GM18498 (cell line): ENCODE measurements around the gene ESR2.
"Not testable (repeated sequence)": the region's sequence is repeated elsewhere in the genome, so short reads cannot be mapped to it uniquely, and the experiment has no call there.

Experiments
- ATAC-seq: cut with Tn5 transposase; IDR thresholded peaks from one replicate; pipeline ENCODE4 v1.9.1; 2021; ENCODE audit warnings: mild to moderate bottlenecking, moderate library complexity; ENCODE audit not compliant: unreplicated experiment

The ESR2 gene

DNA sequence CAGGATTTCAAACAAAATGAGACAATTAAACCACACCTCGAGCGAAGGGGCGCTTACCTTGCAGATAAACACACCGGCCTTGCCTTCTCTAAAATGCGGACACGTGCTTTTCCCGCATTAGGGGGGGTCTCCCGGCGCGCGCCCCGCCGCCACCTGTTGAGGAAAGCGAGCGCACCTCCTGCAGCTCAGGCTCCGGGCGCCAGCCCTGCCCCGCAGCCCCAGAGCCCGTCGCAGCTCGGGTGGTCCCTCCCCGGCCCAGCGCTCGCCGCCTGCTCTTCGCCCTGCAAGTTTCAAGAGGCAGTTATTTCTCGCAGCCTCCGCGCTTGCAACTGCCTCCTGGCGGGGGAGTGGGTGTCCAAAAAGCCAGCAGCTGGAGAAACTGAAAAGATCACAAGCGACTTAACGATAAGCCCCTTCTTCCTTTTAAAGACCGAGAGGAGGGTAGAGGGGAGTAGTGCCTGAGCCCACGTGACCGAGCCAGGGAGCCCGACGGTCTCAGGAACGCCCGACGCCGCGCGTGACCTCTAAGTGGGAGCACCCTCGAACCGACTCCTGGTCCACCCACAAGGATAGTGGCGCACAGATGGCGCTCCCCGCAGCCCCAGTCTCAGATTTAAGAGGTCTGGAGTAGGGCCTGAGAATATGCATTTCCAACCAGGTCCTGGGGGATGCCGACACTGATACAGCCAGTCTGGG lies at the start of gene ESR2:
TSS of gene ESR2 (minus strand) at position 396 of the 696 bp plus-strand sequence. CDS start 11,386 bp downstream, outside the sequence.
- peak; percentile 42 for ATAC-seq

DNA sequence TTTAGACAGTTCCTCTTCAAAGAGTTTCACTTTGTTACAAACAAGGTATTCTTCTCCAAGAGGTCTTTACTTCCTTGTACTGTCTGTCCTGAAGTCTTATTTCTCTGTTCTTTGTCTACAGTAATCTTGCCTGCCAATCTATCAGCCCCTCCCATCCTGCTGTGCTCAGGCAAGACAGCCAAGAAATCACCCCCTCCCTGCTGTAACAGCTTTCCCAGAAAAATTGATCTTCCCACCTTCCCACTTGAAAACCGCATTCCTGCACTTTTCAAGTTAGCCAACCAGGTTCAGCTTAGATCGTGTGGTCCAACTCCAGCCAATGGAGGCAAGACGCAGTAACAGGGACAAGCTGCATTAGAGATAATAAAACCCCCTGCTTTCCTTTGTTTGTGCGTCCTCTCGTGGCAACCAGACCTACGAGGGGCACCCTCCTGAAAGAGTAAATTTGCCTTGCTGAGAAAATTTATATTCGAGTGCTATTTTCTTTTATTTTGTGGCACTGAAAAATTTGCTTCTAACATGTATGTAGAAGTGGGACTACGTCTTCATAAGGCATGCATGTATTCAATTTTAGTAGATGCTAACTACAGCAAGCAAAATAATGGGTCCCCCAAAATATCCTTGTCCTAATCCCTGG lies 46.5 kb upstream of the ESR2 start:
- no peak for ATAC-seq

DNA sequence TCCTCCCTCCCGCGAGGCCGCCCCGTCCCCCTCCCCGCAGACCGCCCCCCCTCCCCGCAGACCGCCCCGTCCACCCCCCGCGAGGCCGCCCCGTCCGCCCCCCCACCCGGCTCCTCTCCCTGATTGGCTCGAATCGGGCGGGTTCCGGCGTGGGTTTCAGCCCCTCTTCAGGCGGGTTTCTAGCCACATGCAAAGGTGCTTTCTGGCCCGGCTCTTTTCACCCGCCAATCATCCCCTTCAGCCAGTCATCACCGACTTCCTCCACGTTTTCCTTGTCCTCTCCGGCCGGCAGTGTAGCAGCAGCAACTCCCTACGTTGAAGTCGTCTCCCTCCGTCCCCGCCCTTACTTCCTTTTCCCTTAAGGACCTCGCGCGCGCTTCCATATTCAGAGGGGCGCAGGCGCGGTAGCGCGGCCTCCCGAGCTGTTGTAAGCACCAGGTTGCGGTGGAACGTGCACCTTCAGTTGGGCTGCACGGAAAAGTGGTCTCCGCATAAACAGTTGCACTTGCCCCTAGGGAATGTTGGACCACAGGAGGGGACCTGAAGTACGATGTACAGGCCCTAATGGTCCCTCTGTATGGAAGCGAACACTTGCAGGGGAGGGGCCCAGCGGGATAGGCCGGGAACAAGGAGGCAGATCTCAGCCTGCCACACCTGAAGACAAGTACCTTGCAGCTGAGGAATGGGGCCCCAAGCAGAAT lies 44.6 kb upstream of the ESR2 start:
- peak; percentile 88 for ATAC-seq

DNA sequence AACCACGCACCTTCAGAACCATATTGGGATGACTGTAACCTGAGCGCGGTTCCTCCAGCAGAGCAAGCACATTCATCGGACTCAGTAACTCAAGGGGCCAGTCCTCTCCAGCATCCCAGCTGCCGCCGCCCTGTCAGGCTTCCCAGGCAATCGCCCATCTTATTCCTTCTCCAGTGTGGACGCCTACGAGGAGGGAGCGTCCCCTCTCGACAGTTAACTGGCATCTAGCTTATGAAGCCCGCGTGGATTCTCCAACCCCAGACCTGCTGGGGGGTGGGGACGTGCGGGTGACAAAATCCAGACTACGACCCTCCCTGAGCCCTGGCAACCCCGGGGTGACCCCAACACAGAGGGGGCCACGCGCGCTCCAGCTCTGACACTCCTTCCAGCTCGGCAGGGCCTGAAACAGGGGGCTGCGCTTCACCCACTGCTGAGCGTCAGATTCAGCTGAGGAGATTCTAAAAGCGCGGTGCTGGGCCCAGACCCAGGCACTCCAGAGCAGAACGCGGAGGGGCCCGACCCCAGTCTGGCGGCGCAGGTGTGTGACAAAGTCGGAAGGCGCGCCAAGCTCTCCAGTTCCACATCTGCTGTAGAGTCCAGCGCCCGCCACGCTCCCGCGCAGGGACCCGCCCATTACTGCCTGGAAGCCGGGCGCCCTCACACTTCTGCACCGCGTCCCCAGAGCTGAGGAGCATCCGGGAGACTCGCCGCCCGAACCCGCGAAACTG lies 43.9 kb upstream of the ESR2 start:
- ATAC-seq, result peak; percentile 62

DNA sequence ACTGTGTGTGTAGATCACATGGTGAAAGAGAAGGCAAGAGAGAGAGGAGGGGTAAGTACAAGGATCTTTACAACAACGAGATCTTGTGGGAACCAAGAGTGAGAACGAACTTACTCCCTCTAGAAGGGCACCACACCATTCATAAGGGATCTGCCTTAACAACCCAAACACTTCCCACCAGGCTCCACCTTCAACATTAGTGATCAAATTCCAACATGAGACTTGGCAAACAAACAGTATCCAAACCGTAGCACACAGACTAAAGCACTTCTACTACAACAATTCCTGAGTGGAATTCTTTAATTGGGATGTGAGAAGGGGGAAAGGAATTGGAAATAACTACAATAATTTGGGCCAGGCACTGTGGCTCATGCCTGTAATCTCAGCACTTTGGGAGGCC lies 35.0 kb upstream of the ESR2 start:
- no peak for ATAC-seq

DNA sequence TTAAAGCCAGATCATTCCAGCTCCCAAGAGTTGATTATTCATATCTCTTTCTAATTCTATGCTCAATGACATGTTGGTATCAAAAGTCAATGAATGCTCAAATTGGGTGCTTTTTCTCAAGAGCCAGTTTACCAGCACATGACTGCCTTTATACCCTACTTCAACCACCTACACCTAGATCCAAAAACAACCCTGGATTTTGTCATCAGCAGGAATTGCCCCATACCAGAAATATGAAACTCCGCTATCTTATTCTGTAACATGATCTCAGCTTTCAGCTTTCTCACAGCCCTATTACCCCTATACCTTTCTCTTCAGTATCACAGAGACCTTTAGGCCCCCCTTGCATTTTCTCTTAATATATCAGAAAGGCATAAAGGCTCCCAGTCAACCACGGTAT lies 32.3 kb upstream of the ESR2 start:
- no peak for ATAC-seq

DNA sequence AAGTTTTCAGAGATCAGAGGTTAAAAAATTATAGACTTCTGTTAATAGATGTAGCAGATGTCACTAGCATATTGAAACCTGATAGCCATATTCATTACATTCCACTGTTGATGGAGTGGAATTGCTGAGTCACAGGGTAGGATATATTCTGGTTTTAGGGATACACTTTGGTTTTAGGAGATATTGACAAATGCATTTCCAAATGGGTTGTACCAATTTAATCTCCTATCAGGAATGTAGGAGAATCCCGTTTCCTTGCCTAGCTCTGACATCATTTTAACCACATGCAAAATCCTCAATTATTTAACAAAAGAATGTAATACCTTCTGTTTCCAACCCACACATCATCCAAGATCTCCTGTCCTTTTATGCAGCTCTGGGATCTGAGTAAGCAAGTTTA lies 30.7 kb upstream of the ESR2 start:
- ATAC-seq, result no peak

DNA sequence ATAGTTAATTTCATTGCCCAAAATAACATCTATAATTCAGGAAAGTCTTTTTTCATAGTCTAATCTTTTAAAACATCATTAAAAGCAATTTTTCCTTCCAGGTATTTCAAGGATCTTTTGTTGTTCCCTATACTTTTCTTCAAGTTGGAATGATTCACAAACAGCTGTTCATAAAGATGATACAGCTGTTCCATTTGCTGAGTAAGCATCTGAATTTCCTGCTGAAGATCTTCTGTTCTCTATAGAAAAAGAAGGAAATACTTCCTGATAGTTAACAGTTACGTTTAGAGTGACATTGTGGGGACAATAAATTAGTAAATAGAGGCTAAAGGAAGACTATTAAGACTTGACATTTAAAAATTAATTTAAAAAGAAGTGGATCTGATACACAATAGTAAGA lies 30.3 kb upstream of the ESR2 start:
- ATAC-seq, result no peak

DNA sequence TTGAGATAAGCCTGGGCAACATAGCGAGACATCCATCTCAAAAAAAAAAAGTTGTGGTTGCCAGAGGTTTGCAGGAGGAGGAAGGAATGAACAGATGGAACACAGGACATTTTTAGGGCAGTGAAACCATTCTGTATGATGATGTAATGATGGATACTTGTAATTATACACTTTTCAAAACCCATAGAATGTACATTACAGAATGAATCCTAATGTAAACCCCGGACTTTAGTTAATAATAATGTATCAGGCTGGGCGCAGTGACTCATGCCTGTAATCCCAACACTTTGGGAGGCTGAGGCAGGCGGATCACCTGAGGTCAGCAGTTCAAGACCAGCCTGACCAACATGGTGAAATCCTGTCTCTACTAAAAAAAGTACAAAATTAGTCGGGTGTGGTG lies 26.2 kb upstream of the ESR2 start:
- ATAC-seq, result not testable (repeated sequence)

DNA sequence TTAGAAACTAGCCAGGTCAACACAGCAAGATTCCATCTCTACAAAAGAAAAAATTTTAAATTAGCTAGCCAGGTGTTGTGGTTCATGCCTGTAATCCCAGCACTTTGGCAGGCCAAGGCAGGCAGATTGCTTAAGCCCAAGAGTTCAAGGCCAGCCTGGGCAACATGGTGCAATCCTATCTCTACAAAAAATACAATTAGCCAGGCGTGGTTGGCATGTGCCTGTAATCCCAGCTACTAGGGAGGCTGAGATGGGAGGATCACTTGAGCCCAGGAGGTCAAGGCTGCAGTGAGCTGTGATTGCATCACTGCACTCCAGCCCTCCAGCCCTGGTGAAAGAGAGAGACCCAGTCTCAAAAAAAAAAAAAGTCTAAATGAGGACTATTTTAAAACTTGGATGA lies 24.5 kb upstream of the ESR2 start:
- ATAC-seq, result not testable (repeated sequence)

DNA sequence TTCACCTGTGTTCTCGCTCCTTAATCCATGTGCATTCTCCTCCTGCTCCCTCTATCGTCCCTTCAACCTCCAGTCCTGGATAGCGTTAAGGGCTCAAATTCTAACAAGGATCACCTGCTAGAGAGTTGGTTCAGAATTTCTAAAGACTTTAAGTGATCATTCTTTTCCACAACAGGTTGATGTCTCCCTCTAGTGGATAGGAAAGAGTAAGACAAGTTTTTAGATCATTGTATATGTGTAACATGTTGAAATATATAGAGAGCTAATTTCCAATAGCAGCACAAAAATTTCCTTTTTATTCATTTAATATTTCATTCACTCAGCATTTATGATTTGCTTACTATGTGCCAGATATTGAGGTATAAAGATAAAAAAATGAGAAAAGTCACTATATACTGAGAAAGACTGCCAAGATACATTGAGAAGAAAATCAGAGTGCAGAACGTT lies 9.3 kb upstream of the ESR2 start:
- ATAC-seq, result no peak

DNA sequence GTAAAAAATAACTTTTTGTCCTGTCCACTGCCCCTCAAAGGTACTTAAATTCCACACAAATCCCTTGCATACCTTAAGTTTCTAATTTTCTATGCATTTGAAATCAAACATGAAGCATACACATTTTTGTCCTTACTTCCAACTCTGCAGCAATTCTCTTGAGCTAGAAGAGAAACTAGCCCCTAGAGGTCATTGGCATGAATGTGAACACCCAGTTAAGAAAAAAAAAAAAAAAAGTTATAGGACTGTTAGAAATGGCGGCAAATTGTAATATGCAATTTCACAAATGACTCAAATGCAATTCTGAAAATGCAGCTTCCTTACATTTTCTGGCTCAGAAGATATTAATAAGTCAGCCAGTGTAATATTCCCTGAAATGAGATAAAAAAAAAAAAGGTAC lies 4.6 kb upstream of the ESR2 start:
- ATAC-seq, result no peak

DNA sequence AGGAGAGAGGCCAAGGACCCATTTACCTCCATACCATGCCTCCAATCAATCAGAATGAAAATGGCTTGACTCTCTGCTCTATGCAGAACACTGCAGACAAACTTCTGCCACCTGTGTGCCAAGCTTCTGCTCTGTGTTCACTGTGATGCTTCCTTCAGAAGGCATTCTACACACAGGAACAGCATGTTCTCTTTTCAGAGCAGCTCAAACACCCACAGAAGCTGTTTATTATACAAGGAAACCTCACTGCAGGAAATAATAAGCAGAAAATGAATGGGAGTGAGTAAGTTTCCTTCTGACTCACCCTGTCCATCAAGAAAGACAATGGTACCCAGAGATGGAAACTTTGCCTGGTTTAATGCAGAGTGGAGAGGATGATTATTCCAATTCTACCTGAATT lies 2.4 kb upstream of the ESR2 start:
- no peak for ATAC-seq

DNA sequence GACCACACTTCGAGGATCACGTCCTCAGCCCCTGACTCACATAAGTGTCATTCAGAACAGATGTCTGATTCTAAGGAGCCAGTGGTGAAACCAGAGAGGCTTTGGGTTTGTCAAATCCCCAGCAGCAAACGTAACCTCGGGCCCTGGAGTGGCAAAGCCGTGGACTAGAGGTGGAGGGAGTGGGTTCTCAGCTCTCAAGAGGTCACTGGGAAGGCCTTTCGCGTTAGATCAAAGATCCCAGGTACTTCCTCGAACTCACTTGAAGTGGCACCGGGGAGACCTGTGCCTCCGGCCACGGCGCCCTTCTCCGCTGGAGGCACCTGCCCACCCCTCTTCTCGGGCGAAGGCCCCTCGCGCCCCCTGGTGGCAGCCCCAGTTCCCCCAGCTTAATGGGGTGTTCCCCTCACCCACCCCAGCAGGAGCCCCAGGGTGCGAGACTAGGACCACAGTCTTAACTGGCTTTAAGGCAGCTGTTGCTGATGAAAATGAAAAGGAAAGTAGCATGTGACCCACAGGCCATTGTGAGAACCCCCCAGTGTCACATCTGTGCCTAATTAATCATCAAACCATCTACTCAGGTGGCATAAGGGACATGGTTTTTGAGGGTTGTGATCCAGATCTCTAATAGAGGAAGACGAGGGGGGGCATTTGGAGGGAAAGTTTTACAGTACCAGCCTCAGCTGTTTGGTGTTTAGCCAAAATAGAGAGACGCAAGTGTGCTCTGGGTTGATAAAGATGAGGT lies 672 bp upstream of the ESR2 start:
- peak; percentile 81 for ATAC-seq

DNA sequence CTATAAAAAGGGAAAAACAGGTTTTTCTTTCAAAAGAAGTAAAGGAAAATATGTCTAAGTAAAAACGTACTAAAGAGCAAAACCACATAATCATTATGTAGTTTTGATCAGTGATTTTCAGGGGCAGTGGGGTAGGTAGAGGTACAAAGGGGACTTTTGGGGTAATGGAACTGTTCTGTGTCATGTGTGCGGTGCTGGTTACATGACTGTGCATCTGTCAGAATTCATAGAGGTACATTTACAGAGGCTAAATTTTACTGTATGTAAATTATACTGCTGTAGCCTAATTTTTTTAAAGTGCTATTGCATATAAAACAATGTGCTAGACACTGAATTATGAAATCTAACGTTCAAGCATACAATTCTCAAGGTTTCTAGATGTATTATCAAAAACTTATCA lies 2.0 kb downstream of the ESR2 start:
- ATAC-seq, result no peak

DNA sequence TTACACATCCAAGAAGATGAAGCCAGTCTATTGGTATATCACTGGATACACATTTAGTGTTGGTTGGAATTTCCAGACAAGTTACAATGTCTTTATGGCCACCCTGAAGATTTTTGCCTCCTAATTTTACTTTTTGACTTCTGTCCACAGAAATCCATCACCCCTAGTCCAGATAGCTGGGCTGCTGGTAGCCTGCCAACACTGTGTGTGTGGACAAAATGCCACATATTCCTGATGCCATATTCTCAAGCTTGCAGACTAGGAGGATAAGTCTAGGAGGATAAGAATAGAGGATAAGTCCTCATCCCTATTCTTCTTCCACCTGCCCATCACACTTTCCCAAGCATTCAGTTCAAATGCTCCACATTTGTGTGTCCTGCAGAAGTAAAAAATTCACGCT lies 4.6 kb downstream of the ESR2 start:
- no peak for ATAC-seq

DNA sequence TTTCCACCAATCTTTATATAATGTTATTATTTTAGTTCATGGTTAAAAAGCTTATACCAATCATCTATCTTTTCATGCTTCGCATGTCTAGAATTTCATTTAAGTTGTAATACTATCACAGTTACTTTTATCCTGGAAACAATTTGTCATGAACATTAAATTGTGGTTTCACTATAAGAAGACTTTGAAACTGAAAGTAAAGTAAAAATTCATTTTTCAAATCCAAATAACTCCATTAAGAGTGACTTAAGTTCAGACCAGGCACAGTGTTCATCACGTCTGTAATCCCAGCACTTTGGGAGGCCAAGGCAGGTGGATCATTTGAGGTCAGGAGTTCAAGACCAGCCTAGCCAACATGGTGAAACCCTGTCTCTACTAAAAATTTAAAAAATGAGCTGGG lies 12.4 kb downstream of the ESR2 start:
- ATAC-seq, result no peak

DNA sequence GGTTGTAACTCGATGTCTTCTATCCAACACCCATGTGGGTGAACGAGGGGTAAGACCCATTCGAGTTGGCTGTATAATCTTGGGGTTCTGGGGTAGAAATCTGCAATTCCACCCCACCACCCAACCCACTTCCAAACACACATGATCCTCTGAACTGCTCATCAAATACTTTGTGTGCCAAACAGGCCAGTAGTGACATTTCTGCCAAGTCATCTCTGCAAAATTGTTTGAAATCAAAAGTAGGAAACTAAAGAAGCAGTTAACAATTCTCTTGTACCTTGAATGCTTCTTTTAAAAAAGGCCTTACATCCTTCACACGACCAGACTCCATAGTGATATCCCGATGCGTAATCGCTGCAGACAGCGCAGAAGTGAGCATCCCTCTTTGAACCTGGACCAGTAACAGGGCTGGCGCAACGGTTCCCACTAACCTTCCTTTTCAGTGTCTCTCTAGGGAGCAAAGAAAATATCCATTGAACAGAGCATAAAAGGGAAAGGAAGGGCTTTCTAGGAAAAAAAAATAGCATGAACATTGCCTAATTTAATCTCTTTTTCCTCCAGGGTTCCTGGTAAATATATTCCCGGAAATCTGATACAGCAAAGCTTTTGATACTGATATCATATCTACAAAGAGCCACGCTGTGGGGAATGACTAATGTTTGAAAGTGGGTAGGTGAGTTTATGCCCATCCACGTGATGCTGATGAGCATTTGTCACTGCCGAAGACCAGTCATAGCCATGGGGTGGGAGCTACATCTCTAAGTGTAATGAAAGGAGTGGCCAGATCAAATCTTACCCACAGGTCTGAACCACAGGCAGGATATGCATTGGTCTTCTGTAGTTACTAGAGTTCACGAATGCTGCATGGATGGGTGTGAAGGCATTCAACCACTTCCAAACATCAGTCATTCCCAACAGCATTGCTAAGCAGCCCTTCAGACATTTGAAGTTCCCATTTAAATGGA lies 14.2 kb downstream of the ESR2 start:
- no peak for ATAC-seq

DNA sequence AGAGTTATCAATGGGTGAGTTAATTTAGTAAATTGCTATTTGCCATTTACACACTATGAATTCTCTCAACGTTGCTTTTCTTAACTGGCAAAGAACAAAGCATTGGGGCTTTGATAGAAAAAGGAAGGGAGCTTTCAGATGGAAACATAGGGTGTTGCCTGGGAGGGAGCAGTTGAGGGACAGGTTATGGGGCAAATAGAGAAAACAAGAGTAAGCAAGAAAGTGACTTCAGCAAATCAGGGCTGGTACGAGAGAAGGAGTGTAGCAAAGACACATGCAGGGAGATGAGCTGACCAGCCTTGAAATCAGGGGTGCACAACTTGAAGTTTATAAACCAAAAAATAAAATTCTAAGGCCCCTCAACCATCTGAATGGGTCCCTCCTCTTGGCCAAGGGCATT lies 15.7 kb downstream of the ESR2 start:
- ATAC-seq, result no peak

DNA sequence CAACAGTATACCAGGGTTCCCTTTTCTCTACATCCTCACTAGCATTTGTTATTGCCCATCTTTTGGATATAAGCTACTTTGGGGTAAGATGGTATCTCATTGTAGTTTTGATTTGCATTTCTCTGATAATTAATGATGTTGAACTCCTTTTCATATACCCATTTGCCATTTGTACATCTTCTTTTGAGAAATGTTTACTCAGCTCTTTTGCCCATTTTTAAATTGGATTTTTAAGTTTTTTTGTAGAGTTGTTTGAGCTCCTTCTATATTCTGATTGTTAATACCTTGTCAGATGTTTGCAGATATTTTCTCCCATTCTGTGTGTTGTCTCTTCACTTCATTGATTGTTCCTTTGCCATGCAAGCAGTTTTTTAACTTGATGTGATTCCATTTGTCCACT lies 22.2 kb downstream of the ESR2 start:
- no peak for ATAC-seq
